ENCODE measurements around the gene CTIF.

CTIF gene

GRCh38 chr18:48542513-48543181 lies 3.8 kb downstream of the CTIF start:
- no peaks in the 10 kb centered on the region for H3K9me3 Mint-ChIP-seq
- H3K36me3 Mint-ChIP-seq, result no peaks in the 10 kb centered on the region
- no peak overlapping the region for H3K4me3 Mint-ChIP-seq
- H3K27me3 Mint-ChIP-seq, result peaks cover 6% of the 10 kb centered on the region
- H3K4me1 Mint-ChIP-seq, result no peaks in the 10 kb centered on the region
- no peak overlapping the region for H3K27ac Mint-ChIP-seq

DNA sequence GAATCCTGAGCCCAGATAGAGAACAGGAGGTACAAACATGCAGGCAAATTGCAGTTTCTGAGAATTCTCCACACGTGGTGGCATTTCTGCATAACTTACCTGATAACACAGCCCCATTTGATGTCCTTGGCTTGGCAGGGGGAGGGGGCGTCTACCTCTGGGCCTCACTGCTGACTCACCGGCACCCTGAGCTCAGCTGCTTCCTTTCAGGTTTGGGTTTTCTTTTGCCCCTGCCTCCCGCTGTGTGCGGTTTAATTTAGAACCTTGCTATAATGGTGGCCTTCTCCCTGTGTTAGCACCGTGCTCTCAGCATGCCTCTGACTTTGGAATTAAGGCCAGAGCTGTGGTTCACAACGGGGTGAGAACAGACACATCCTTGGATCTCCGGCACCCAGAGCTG lies 4.4 kb downstream of the CTIF start:
- no peak overlapping the region for H3K4me3 Mint-ChIP-seq
- H3K27me3 Mint-ChIP-seq, result peaks cover 6% of the 10 kb centered on the region
- H3K4me1 Mint-ChIP-seq, result no peaks in the 10 kb centered on the region
- H3K27ac Mint-ChIP-seq, result no peak overlapping the region
- H3K36me3 Mint-ChIP-seq, result no peaks in the 10 kb centered on the region
- H3K9me3 Mint-ChIP-seq, result no peaks in the 10 kb centered on the region

- no peaks in the 10 kb centered on the region for H3K9me3 Mint-ChIP-seq
- no peaks in the 10 kb centered on the region for H3K36me3 Mint-ChIP-seq
- peaks cover 6% of the 10 kb centered on the region for H3K27me3 Mint-ChIP-seq
- H3K27ac Mint-ChIP-seq, result peak overlapping the region; percentile 11
- H3K4me3 Mint-ChIP-seq, result no peak overlapping the region
- H3K4me1 Mint-ChIP-seq, result no peaks in the 10 kb centered on the region
These were observed 5.3 kb downstream of the CTIF start for GRCh38 chr18:48544116-48544515.

- Mint-ChIP-seq H3K27ac (no peak overlapping the region), H3K9me3 (no peaks in the 10 kb centered on the region), H3K27me3 (peaks cover 6% of the 10 kb centered on the region), H3K4me3 (no peak overlapping the region), H3K36me3 (no peaks in the 10 kb centered on the region), H3K4me1 (no peaks in the 10 kb centered on the region)
These were observed 6.0 kb downstream of the CTIF start for GRCh38 chr18:48544661-48545415.

GRCh38 chr18:48545757-48546321 lies 7.0 kb downstream of the CTIF start:
- H3K36me3 Mint-ChIP-seq, result no peaks in the 10 kb centered on the region
- no peaks in the 10 kb centered on the region for H3K4me1 Mint-ChIP-seq
- no peaks in the 10 kb centered on the region for H3K9me3 Mint-ChIP-seq
- H3K27ac Mint-ChIP-seq, result no peak overlapping the region
- H3K4me3 Mint-ChIP-seq, result no peak overlapping the region
- peaks cover 6% of the 10 kb centered on the region for H3K27me3 Mint-ChIP-seq

DNA sequence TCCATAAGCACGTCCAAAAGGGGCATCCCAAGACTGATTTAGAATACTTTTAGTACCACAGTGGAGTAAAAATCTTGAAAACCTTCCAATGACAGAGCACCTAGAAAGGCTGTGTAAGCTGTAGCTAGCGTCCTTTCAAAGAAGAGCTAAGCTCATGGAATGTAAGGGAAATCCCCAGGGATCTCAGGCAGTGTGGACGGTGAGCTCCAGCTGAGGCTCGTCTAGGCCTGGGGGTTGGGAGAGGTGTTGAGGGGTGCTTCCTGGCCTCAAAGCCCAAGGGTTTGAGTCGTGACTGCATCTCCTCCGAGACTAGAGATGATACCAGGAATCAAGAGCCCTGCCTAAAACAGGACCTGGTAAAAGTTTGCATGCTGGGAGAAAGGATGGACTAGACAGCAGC lies 7.6 kb downstream of the CTIF start:
- no peak overlapping the region for H3K27ac Mint-ChIP-seq
- H3K4me3 Mint-ChIP-seq, result no peak overlapping the region
- peaks cover 6% of the 10 kb centered on the region for H3K27me3 Mint-ChIP-seq
- no peaks in the 10 kb centered on the region for H3K4me1 Mint-ChIP-seq
- H3K36me3 Mint-ChIP-seq, result no peaks in the 10 kb centered on the region
- no peaks in the 10 kb centered on the region for H3K9me3 Mint-ChIP-seq

- H3K27me3 Mint-ChIP-seq, result peaks cover 6% of the 10 kb centered on the region
- no peaks in the 10 kb centered on the region for H3K4me1 Mint-ChIP-seq
- no peaks in the 10 kb centered on the region for H3K36me3 Mint-ChIP-seq
- no peaks in the 10 kb centered on the region for H3K9me3 Mint-ChIP-seq
- no peak overlapping the region for H3K27ac Mint-ChIP-seq
- no peak overlapping the region for H3K4me3 Mint-ChIP-seq
These were observed 8.7 kb downstream of the CTIF start for GRCh38 chr18:48547531-48547981.

- H3K9me3 Mint-ChIP-seq, result no peaks in the 10 kb centered on the region
- no peaks in the 10 kb centered on the region for H3K4me1 Mint-ChIP-seq
- H3K36me3 Mint-ChIP-seq, result no peaks in the 10 kb centered on the region
- no peak overlapping the region for H3K4me3 Mint-ChIP-seq
- peaks cover 6% of the 10 kb centered on the region for H3K27me3 Mint-ChIP-seq
- no peak overlapping the region for H3K27ac Mint-ChIP-seq
These were observed 9.4 kb downstream of the CTIF start for GRCh38 chr18:48548011-48548771.

DNA sequence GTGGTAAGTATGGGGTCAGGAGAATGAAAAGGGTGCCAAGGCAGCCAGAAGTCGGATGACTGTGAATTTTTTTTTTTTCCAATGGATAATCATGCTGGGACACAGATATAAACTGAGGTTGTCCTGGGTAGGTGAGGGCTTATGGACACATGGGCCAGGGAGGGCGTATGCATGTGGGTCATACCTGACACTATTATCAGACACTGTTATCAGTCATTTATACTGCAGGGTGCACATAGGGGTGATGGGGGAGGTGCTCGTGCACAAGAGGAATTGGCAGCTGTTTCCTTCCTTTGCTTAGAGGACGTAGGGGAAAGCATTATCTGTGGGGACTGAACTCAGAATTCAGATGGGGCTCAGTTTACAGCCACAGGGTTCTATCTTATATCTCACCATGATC lies 10.1 kb downstream of the CTIF start:
- Mint-ChIP-seq H3K9me3 (no peaks in the 10 kb centered on the region), H3K27ac (no peak overlapping the region), H3K36me3 (no peaks in the 10 kb centered on the region), H3K27me3 (peaks cover 3% of the 10 kb centered on the region), H3K4me3 (no peak overlapping the region), H3K4me1 (no peaks in the 10 kb centered on the region)

DNA sequence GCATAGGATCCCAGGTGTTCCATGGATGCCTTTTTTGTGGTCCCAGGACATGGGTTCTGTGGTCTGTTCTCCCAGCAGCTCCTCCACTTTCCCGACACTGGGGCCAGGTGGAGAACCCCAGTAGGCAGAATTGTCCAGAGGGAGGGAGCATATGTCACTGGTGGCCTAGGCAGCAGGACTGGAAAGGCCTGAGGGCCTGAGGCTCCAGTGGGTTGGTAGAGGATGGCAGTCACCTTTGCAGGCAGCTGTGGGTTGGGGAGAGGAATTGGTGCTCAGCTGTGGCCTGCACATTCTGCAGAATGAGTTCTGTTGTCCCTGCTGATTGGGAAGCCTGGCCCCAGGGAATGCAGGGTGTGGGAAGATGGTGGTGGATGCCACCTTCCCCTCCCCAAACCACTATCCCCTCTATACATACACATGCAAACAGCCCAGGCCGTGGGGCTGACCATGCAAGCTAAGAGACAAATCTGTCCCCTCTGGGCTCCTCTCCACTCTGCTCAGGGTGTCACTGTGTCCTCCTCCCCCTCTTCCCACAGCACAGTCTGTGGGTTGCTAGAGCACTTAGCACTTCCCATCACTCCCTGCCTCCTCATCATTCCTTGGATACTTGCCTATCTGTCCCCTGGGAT lies 11.4 kb downstream of the CTIF start:
- H3K27ac Mint-ChIP-seq, result no peak overlapping the region
- H3K4me3 Mint-ChIP-seq, result no peak overlapping the region
- no peaks in the 10 kb centered on the region for H3K9me3 Mint-ChIP-seq
- no peaks in the 10 kb centered on the region for H3K36me3 Mint-ChIP-seq
- no peaks in the 10 kb centered on the region for H3K27me3 Mint-ChIP-seq
- no peaks in the 10 kb centered on the region for H3K4me1 Mint-ChIP-seq

DNA sequence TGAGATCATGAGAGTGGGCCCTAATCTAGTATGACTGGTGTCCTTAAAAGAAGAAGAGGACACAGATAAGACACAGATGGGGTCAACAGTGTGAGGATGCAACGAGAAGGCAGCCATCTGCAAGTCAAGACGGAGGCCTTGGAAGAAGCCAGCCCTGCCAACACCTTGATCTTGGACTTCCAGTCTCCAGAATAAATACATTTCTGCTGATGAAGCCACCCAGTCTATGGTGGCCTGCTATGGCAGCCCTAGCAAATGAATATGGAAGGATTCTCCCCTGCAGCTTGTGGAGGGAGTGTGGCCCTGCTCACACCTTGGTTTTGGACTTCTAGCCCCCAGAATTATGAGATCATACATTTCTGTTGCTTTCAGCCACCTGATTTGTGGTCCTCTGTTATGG lies 12.3 kb downstream of the CTIF start:
- Mint-ChIP-seq H3K27ac (no peak overlapping the region), H3K27me3 (peaks cover 2% of the 10 kb centered on the region), H3K4me3 (no peak overlapping the region), H3K36me3 (no peaks in the 10 kb centered on the region), H3K9me3 (no peaks in the 10 kb centered on the region), H3K4me1 (no peaks in the 10 kb centered on the region)

DNA sequence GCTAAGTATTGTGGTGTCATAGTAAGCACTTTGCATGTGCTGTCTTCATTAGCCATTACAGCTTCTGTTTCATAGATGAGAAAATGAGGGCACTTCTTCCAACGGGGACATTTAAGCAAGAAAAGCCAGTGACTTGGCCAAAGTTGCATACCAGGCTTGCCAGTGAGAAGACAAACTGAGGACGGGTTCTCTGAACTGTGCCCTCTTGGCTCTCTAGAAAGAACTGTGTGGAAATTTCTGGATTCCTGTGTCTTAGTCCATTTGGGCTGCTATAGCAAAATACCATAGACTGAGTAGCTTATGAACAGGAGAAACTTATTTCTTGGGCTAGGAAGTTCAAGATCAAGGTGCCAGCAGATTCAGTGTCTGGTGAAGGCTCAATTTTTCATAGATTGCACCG lies 13.3 kb downstream of the CTIF start:
- Mint-ChIP-seq H3K4me3 (no peak overlapping the region), H3K27ac (no peak overlapping the region)

GRCh38 chr18:48553236-48553635 lies 14.4 kb downstream of the CTIF start:
- Mint-ChIP-seq H3K4me3 (no peak overlapping the region), H3K27ac (no peak overlapping the region), H3K36me3 (no peaks in the 10 kb centered on the region), H3K27me3 (peaks cover 2% of the 10 kb centered on the region), H3K9me3 (no peaks in the 10 kb centered on the region), H3K4me1 (no peaks in the 10 kb centered on the region)

More for the DNA sequence above, 13.3 kb downstream of the CTIF start:
- no peaks in the 10 kb centered on the region for H3K4me1 Mint-ChIP-seq
- H3K9me3 Mint-ChIP-seq, result no peaks in the 10 kb centered on the region
- H3K36me3 Mint-ChIP-seq, result no peaks in the 10 kb centered on the region
- H3K27me3 Mint-ChIP-seq, result peaks cover 2% of the 10 kb centered on the region

DNA sequence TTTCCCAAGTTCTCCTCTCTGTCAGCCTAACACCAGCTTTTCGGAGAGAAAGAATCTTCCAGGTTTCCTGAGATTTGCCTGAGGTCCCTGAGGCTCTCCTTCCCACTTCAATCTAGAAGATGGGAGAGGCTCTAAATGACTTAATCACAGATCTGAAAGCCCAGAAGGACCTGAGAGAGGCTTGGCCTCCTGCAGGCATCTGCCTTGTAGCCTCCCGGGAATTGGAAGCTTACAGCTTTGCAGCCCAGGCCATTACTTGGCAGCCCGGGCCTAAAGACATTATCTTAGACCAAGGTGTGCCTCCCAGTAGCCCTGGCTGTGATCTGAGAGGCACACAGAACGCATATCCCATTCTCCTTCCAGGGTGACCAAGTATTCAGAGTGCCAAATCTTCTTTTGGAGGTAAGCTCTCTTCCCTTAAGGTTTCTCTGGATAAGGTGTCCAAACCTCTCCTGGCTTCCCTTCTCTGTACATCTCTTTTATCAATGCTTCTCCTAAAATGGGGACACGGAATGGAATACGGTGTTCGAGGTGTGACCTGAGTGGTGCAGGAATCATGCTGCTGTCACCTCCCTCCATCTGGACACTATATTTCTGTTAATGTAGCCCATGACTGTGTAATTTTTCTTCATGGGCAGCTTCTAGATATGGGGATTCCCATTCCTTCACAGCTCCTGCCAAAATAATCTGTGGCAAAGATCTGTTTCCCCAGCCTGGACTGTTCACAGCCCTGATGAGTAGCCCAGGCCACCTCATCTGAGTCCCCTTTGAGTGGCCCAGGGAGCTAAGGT lies 16.0 kb downstream of the CTIF start:
- peaks cover 2% of the 10 kb centered on the region for H3K27me3 Mint-ChIP-seq
- H3K9me3 Mint-ChIP-seq, result no peaks in the 10 kb centered on the region
- no peaks in the 10 kb centered on the region for H3K36me3 Mint-ChIP-seq
- no peaks in the 10 kb centered on the region for H3K4me1 Mint-ChIP-seq
- no peak overlapping the region for H3K4me3 Mint-ChIP-seq
- H3K27ac Mint-ChIP-seq, result no peak overlapping the region

All from activated naive CD4-positive, alpha-beta T cell treated with anti-CD3 and anti-CD28 coated beads, Interleukin-2, amount 50 U/mL, for 24 hours (primary cell).